Spleen (tissue), 11 donors: ENCODE measurements around the gene DYNC2I2. TPM values are rescaled to one million over a fixed set of nuclear protein-coding genes. Genes with fewer than 3 reads are reported as not detected.

Source experiments
- DNase-seq: peaks from one replicate; pipeline ENCODE4 v3.0.0-alpha.2; 2020
- H3K27ac ChIP-seq, 8 donors: fragments of 200-600 bp; sonication (generic) in 7 of 8; 1 replicate in 4 of 8; 2 replicates in 4 of 8; pipeline versions ENCODE4 v1.5.0 to v1.8.0; 2016 to 2021; ENCODE audit warnings: inconsistent platforms in 4 of 8, mild to moderate bottlenecking in 4 of 8, moderate library complexity in 1 of 8
- H3K27me3 ChIP-seq, 7 donors: fragments of 200-600 bp; sonication (generic) in 6 of 7; replicated peaks in 1 of 7; 1 replicate in 4 of 7; 2 replicates in 3 of 7; pipeline versions ENCODE4 v1.5.0 to v1.8.0; 2016 to 2021; ENCODE audit warnings: inconsistent platforms in 3 of 7, mild to moderate bottlenecking in 1 of 7
- H3K36me3 ChIP-seq, 6 donors: fragments of 200-600 bp; sonication (generic) in 5 of 6; 1 replicate in 4 of 6; 2 replicates in 2 of 6; pipeline versions ENCODE4 v1.5.0 to v1.8.0; 2016 to 2021; ENCODE audit warnings: inconsistent platforms in 2 of 6
- H3K4me1 ChIP-seq, 6 donors: fragments of 200-600 bp; sonication (generic) in 5 of 6; 1 replicate in 3 of 6; 2 replicates in 3 of 6; pipeline versions ENCODE4 v1.5.0 to v1.8.0; 2016 to 2021; ENCODE audit warnings: inconsistent platforms in 3 of 6
- H3K4me3 ChIP-seq, 8 donors: fragments of 200-600 bp; sonication (generic) in 7 of 8; 1 replicate in 4 of 8; 2 replicates in 4 of 8; pipeline versions ENCODE4 v1.5.0 to v1.8.0; 2016 to 2021; ENCODE audit warnings: inconsistent platforms in 4 of 8, mild to moderate bottlenecking in 4 of 8, moderate library complexity in 2 of 8
- H3K9me3 ChIP-seq, 8 donors: fragments of 200-600 bp; sonication (generic) in 7 of 8; 1 replicate in 4 of 8; 2 replicates in 4 of 8; pipeline versions ENCODE4 v1.5.0 to v1.8.0; 2016 to 2021; ENCODE audit warnings: inconsistent platforms in 4 of 8
- POLR2A ChIP-seq, 3 donors: fragments of 450-650 bp; IDR thresholded peaks; one replicate each; pipeline ENCODE4 v1.5.1; 2017; ENCODE audit warnings: antibody characterized with exemption in 3 of 3, mild to moderate bottlenecking in 1 of 3
- POLR2AphosphoS5 ChIP-seq, 3 donors: sonication (generic); formaldehyde crosslinking; IDR thresholded peaks; one replicate each; pipeline ENCODE4 v1.5.1; 2017; ENCODE audit warnings: antibody characterized with exemption in 3 of 3
- WGBS, 5 donors: extraction: QIAGEN DNeasy Blood & Tissue Kit in 3 of 5; methylation state at CpG; one replicate each; pipeline versions ENCODE4 v1.1.5 to v1.1.7; 2013 to 2018; 5-methylcytosine and 5-hydroxymethylcytosine counted together
- intact Hi-C: fragments of 100-400 bp; cut with DNase I; formaldehyde crosslinking; loops from one replicate; pipeline ENCODE4 v1.15.0; 2023; ENCODE audit warnings: low total_unique reads
- polyA plus RNA-seq, 3 donors: library from polyadenylated mRNA; stranded (reverse); fragments of 200-250 nt; gene quantifications; one replicate each; pipeline ENCODE4 v1.2.1, GENCODE V29; 2013
- total RNA-seq, 7 donors: library from RNA; depleted of rRNA in 3 of 7; stranded (reverse); fragments of >200 nt in 3 of 7; fragmentation: NEBNext Ultra II Directional in 4 of 7; extraction: Animal tissue kit (Norgen Biotek cat#: 25700) in 4 of 7; gene quantifications; one replicate each; pipeline versions ENCODE4 v1.1.0 to v1.2.1, GENCODE V29; 2016 to 2021
- TF ChIP-seq, protein P1 (sequence below), 11 experiments: fragments of 200-600 bp in 7 of 11; fragments of 450-650 bp in 4 of 11; sonication (generic) in 4 of 11; IDR thresholded peaks in 8 of 11; conservative IDR thresholded peaks in 3 of 11; 1 replicate in 7 of 11; 2 replicates in 4 of 11; pipeline versions ENCODE4 v1.4.0 to v1.8.0; 2016 to 2021; ENCODE audit warnings: antibody characterized with exemption in 11 of 11, inconsistent platforms in 4 of 11, mild to moderate bottlenecking in 1 of 11
- donor health status: healthy with polysubstance abuse.
- donor health status: DM: no; HTN: no; CAD: no; lungs with moderate emphysema.
- donor health status: DM: no; HTN: no; CAD: no.
- donor health status: Bipolar disorder and iron deficiency.
- donor health status: healthy.
- donor health status: DM: no; HTN: no; CAD: no.
- donor health status: DM: yes; HTN: yes; CAD: no.

DYNC2I2 gene
- total and polyA plus RNA-seq, 10 donors, result 19.0 to 61.6 (median 29.2) TPM

DNA sequence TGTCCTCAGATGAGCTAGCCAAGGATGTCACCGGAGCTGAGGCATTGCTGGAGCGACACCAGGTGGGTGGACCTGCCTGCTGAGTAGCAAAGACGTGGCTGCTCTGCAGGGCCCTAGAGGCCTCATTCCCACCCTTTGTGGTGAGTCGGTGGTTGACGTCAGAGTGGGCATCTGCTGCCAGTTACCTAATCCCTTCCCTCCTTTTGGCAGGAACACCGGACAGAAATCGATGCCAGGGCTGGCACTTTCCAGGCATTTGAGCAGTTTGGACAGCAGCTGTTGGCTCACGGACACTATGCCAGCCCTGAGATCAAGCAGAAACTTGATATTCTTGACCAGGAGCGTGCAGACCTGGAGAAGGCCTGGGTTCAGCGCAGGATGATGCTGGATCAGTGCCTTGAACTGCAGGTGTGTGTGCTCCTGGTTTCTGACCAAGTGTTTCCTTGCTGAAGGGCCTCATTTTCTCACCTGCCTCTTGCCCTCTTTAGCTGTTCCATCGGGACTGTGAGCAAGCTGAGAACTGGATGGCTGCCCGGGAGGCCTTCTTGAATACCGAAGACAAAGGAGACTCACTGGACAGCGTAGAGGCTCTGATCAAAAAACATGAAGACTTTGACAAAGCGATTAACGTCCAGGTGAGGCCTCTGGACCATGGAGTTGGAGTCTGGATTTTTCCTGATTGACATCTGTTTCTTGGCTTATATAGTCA is 48.9 kb downstream of the DYNC2I2 start:
- DNase-seq, result no peak
- TF ChIP-seq POLR2AphosphoS5 (IDR thresholded peaks at IDR 0.05), result peak in 1 of 3 donors; percentile 8
- TF ChIP-seq, protein P1, sequence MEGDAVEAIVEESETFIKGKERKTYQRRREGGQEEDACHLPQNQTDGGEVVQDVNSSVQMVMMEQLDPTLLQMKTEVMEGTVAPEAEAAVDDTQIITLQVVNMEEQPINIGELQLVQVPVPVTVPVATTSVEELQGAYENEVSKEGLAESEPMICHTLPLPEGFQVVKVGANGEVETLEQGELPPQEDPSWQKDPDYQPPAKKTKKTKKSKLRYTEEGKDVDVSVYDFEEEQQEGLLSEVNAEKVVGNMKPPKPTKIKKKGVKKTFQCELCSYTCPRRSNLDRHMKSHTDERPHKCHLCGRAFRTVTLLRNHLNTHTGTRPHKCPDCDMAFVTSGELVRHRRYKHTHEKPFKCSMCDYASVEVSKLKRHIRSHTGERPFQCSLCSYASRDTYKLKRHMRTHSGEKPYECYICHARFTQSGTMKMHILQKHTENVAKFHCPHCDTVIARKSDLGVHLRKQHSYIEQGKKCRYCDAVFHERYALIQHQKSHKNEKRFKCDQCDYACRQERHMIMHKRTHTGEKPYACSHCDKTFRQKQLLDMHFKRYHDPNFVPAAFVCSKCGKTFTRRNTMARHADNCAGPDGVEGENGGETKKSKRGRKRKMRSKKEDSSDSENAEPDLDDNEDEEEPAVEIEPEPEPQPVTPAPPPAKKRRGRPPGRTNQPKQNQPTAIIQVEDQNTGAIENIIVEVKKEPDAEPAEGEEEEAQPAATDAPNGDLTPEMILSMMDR (IDR thresholded peaks at IDR 0.05 in 8 of 11, conservative IDR thresholded peaks at IDR 0.05 in 3 of 11), result no peak
- intact Hi-C loops, result no loop called here
- peaks cover 17 to 100% (median 97%) of the 10 kb centered on the region in 6 donors for H3K36me3 ChIP-seq
- no peaks in the 10 kb centered on the region for H3K27me3 ChIP-seq
- no peaks in the 10 kb centered on the region for H3K9me3 ChIP-seq
- no peak overlapping the region for H3K27ac ChIP-seq
- H3K4me3 ChIP-seq, result no peak overlapping the region
- 93 to 99% (median 96%) methylated on average over 11 to 16 of the region's 16 CpGs for WGBS, 5 donors
- H3K4me1 ChIP-seq, result no peaks in the 10 kb centered on the region

DNA sequence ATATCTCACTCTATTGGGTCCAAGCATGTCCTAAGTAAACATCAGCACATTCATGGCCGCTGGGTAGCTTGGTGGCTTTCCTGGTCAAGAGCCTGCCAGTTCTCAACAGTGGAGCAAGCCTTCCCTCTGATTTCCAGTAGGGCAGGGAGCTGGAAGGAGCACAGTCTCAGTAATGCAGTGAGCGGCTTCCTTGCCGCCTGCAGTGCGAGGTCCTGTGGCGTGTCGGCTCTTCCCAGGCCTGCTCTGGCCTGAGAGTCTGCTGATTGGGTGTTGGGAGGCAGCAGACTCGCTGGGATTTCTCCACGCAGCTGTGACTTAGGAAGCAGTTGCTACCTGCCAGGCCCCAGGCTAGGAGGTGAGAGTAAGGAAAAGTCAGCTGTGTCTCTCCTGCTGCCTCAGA is 53.0 kb downstream of the DYNC2I2 start:
- no peak for DNase-seq
- intact Hi-C loops, result no loop called here
- Histone ChIP-seq H3K36me3 (peaks cover 5 to 100% (median 87%) of the 10 kb centered on the region in 6 donors), H3K27ac (no peak overlapping the region), H3K27me3 (no peaks in the 10 kb centered on the region), H3K9me3 (no peaks in the 10 kb centered on the region), H3K4me3 (no peak overlapping the region), H3K4me1 (no peaks in the 10 kb centered on the region)
- TF ChIP-seq, protein P1 (IDR thresholded peaks at IDR 0.05 in 8 of 11, conservative IDR thresholded peaks at IDR 0.05 in 3 of 11), result no peak
- no peak for TF ChIP-seq POLR2A (IDR thresholded peaks at IDR 0.05)
- TF ChIP-seq POLR2AphosphoS5 (IDR thresholded peaks at IDR 0.05), result peak in 1 of 3 donors; percentile 31
- WGBS, 5 donors, result 85 to 96% (median 95%) methylated on average over 5 to 8 of the region's 8 CpGs

DNA sequence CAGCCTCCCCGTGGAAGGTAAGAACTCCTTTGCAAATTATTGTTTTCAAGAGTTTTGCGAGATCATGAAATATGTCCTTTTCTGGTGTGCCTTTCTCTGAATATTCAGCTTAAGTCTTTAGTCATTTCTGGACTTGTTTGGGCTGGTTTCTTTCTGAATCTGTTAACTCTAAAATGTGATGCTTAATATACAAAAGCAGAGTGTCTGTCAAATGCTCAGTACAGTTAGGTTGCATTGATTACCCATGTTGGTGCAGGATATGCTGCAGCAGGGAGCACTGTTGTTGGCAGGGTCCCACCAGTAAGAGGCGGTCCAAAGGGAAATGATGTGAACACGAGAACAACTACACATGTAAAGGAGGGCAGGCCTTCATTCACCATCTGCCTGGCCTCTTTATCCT is 56.5 kb downstream of the DYNC2I2 start:
- 74 to 90% (median 78%) methylated on average over 4 of the region's 4 CpGs for WGBS, 5 donors
- intact Hi-C loops, result no loop called here
- no peak for TF ChIP-seq POLR2AphosphoS5 (IDR thresholded peaks at IDR 0.05)
- TF ChIP-seq, protein P1 (IDR thresholded peaks at IDR 0.05 in 8 of 11, conservative IDR thresholded peaks at IDR 0.05 in 3 of 11), result no peak
- no peak for TF ChIP-seq POLR2A (IDR thresholded peaks at IDR 0.05)

DNA sequence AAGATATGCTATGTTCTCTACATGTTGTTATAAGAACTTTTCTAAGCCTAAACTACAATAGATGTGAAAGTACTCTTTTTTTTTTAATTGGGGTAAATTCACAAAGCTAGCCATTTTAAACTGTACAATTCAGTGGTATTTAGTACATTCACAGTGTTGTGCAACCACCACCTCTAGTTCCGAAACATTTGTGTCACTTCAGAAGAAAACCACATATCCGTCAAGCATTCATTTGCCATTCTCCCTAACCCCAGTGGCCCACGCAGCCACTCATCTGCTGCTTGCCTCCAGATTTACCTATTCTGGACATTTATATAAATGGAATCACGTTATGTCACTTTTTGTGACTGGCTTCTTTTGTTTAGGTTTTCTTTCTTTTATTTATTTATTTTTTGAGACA is 61.2 kb downstream of the DYNC2I2 start:
- Histone ChIP-seq H3K4me3 (no peak overlapping the region), H3K27ac (no peak overlapping the region), H3K9me3 (no peaks in the 10 kb centered on the region), H3K27me3 (no peaks in the 10 kb centered on the region), H3K36me3 (peaks cover 4 to 100% (median 98%) of the 10 kb centered on the region in 6 donors), H3K4me1 (no peaks in the 10 kb centered on the region)
- no peak for DNase-seq
- TF ChIP-seq POLR2A (IDR thresholded peaks at IDR 0.05), result no peak
- TF ChIP-seq POLR2AphosphoS5 (IDR thresholded peaks at IDR 0.05), result no peak
- TF ChIP-seq, protein P1 (IDR thresholded peaks at IDR 0.05 in 8 of 11, conservative IDR thresholded peaks at IDR 0.05 in 3 of 11), result no peak
- 61 to 86% (median 74%) methylated on average over 4 of the region's 4 CpGs for WGBS, 5 donors
- intact Hi-C loops, result no loop called here

More for the DNA sequence above, 56.5 kb downstream of the DYNC2I2 start:
- Histone ChIP-seq H3K27me3 (no peaks in the 10 kb centered on the region), H3K4me3 (no peak overlapping the region), H3K4me1 (no peaks in the 10 kb centered on the region), H3K9me3 (no peaks in the 10 kb centered on the region), H3K36me3 (peaks cover 4 to 100% (median 87%) of the 10 kb centered on the region in 6 donors), H3K27ac (no peak overlapping the region)
- no peak for DNase-seq
